LNCAP (cell line): Measurements from ENCODE around the gene IRAG1.

Source experiments
- TF ChIP-seq, protein P1 (sequence below): fragments of 450-650 bp; IDR thresholded peaks from 2 replicates; pipeline ENCODE4 v1.5.1; 2017; ENCODE audit warnings: mild to moderate bottlenecking

Gene IRAG1

GRCh38 chr11:10728154-10728553, 34.6 kb upstream of the IRAG1 start:
- TF ChIP-seq, protein P1, sequence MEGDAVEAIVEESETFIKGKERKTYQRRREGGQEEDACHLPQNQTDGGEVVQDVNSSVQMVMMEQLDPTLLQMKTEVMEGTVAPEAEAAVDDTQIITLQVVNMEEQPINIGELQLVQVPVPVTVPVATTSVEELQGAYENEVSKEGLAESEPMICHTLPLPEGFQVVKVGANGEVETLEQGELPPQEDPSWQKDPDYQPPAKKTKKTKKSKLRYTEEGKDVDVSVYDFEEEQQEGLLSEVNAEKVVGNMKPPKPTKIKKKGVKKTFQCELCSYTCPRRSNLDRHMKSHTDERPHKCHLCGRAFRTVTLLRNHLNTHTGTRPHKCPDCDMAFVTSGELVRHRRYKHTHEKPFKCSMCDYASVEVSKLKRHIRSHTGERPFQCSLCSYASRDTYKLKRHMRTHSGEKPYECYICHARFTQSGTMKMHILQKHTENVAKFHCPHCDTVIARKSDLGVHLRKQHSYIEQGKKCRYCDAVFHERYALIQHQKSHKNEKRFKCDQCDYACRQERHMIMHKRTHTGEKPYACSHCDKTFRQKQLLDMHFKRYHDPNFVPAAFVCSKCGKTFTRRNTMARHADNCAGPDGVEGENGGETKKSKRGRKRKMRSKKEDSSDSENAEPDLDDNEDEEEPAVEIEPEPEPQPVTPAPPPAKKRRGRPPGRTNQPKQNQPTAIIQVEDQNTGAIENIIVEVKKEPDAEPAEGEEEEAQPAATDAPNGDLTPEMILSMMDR = no peak

DNA sequence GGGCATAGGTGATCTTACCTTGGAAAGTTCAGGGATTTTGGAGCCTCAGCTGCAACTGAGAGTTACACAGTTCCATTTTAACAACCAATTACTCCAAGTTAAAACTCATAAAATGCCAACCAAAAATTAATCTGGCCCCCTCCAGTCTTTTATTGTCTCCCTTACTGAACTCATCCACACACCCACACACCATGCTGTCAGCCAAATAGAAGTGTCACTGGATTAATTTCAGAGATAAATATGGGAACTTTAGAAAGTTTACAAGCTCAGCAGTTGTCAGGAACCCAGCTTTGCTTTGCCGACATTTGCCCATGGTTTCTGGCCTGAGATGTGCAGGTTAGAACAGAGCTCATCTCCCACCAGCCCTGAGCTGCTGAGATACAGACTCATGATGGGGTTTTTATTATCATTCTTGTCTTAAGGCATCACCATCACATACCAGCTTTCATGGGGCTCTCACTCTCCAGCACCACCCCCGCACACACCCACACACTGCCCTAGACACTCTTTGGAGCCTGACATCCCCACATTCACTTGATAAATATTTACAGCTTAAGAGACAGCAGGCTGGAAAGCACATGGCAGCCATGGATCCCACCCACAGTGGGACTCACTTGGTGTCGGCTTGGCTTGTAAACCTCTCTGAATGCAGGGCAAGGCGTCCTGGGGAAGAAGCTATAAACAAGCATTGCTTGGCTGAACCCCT, 33.7 kb upstream of the IRAG1 start:
- TF ChIP-seq, protein P1 = no peak

DNA sequence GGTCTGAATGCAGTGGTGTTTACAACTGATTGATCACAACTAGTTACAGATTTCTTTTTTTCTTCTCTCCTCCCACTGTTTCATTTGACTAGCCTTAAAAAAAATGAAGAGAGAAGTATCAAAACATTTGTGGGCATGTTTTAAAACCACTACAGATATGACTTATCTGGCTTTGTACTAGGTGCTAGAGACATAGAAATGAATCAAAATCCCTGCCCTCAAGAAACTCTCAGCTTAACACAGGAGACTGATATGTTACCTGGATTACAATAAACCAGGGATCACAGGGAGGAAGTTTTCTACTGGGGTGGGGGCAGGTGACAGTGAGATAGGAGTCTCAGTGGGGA, 32.3 kb upstream of the IRAG1 start:
- TF ChIP-seq, protein P1 = no peak

DNA sequence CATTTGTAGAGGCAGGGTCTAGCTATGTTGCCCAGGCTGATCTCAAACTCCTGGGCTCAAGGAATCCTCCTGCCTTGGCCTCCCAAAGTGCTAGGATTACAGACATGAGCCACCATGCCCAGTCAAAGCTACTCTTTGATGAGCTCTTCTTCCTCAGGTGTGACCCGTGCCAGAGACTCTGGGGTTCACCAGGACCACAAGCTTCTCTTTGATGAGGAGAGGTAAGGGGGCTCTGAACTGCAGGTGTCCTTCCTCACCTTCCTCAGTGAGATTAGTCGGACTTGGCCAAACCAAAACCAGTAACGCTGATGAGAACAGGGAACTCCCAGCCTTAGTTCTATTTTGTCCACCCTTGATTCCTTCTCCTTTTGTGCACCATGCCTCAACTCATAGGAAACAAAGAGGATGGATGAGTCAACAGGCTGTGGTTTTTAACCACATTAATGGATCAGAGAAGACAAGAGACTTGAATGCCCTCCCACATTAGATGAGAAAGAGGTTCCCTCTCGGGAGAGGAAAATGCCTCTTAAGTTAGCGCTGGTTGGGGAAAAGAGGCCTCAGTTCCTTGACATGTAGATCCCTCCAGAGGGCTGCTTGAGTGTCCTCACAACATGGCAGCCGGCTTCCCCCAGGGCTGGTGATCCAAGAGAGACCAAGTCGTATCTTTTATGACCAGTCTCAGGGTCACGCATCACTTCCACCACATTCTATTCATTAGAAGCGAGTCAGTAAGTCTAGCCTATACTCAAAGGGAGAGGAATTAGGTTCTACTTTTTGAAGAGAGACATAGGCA, 31.8 kb upstream of the IRAG1 start:
- TF ChIP-seq, protein P1 = no peak

- TF ChIP-seq, protein P1 = no peak
Measured at GRCh38 chr11:10722307-10722706, 28.8 kb upstream of the IRAG1 start.

GRCh38 chr11:10720881-10721376, 27.4 kb upstream of the IRAG1 start:
- TF ChIP-seq, protein P1 = no peak

- TF ChIP-seq, protein P1 = no peak
Measured at GRCh38 chr11:10719616-10720015, 26.1 kb upstream of the IRAG1 start.
